A549 (cell line): ENCODE measurements around the gene IFITM5.

Source experiments
- CHD2 ChIP-seq: fragments of 150-350 bp; IDR thresholded peaks from 2 replicates; pipeline ENCODE4 v1.6.1; 2014; ENCODE audit warnings: low read length; ENCODE audit not compliant: partially characterized antibody
- KDM1A ChIP-seq: fragments of 200-600 bp; sonication (generic); IDR thresholded peaks from 2 replicates; pipeline ENCODE4 v1.6.1; 2016; ENCODE audit warnings: low read depth, mild to moderate bottlenecking
- MAFK ChIP-seq: fragments of 450-650 bp; IDR thresholded peaks from 2 replicates; pipeline ENCODE4 v1.6.1; 2014; ENCODE audit not compliant: partially characterized antibody
- MYC ChIP-seq: IDR thresholded peaks from 2 replicates; pipeline ENCODE4 v1.6.1; 2012; ENCODE audit warnings: mild to moderate bottlenecking, inconsistent platforms, low read length, improper control_type of control experiment, borderline replicate concordance
- NFE2L2 ChIP-seq: fragments of 150-350 bp; conservative IDR thresholded peaks from 2 replicates; pipeline ENCODE4 v1.6.1; 2014; ENCODE audit warnings: low read length
- POLR2A ChIP-seq: IDR thresholded peaks from 2 replicates; pipeline ENCODE4 v1.6.1; 2012; ENCODE audit warnings: mild to moderate bottlenecking, low read length
- USF2 ChIP-seq: fragments of 450-650 bp; IDR thresholded peaks from 2 replicates; pipeline ENCODE4 v1.6.1; 2014; ENCODE audit warnings: antibody characterized with exemption
- TF ChIP-seq, protein P1 (sequence below): fragments of >200 bp; sonication (Bioruptor Twin); formaldehyde crosslinking; IDR thresholded peaks from 3 replicates; pipeline ENCODE4 v1.5.1; 2016
- TF ChIP-seq, protein P2 (sequence below): fragments of >200 bp; sonication (Bioruptor Twin); formaldehyde crosslinking; IDR thresholded peaks from 3 replicates; pipeline ENCODE4 v1.6.1; 2016
- TF ChIP-seq, protein P3 (sequence below): IDR thresholded peaks from 2 replicates; pipeline ENCODE4 v1.6.1; 2012

DNA sequence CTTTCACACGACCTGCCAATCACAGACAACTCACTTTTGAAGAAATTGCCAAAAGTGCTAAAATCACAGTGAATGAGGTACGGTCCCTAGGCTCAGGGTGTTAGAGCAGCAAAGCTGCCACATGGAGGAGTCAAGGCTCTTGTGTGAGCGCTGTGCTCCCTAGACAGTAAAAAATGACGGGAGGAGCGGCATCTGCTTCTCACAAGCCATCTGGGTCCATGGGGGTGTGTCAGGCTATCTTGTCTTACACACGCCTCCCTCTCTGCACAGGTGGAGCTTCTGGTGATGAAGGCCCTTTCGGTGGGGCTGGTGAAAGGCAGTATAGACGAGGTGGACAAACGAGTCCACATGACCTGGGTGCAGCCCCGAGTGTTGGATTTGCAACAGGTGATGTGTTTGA, 47.8 kb downstream of the IFITM5 start:
- TF ChIP-seq, protein P1, sequence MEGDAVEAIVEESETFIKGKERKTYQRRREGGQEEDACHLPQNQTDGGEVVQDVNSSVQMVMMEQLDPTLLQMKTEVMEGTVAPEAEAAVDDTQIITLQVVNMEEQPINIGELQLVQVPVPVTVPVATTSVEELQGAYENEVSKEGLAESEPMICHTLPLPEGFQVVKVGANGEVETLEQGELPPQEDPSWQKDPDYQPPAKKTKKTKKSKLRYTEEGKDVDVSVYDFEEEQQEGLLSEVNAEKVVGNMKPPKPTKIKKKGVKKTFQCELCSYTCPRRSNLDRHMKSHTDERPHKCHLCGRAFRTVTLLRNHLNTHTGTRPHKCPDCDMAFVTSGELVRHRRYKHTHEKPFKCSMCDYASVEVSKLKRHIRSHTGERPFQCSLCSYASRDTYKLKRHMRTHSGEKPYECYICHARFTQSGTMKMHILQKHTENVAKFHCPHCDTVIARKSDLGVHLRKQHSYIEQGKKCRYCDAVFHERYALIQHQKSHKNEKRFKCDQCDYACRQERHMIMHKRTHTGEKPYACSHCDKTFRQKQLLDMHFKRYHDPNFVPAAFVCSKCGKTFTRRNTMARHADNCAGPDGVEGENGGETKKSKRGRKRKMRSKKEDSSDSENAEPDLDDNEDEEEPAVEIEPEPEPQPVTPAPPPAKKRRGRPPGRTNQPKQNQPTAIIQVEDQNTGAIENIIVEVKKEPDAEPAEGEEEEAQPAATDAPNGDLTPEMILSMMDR: no peak
- no peak for TF ChIP-seq NFE2L2
- TF ChIP-seq, protein P2, sequence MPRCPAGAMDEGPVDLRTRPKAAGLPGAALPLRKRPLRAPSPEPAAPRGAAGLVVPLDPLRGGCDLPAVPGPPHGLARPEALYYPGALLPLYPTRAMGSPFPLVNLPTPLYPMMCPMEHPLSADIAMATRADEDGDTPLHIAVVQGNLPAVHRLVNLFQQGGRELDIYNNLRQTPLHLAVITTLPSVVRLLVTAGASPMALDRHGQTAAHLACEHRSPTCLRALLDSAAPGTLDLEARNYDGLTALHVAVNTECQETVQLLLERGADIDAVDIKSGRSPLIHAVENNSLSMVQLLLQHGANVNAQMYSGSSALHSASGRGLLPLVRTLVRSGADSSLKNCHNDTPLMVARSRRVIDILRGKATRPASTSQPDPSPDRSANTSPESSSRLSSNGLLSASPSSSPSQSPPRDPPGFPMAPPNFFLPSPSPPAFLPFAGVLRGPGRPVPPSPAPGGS: no peak
- no peak for TF ChIP-seq MAFK
- no peak for TF ChIP-seq KDM1A
- TF ChIP-seq USF2: no peak
- no peak for TF ChIP-seq CHD2
- TF ChIP-seq, protein P3, sequence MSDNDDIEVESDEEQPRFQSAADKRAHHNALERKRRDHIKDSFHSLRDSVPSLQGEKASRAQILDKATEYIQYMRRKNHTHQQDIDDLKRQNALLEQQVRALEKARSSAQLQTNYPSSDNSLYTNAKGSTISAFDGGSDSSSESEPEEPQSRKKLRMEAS: no peak
- no peak for TF ChIP-seq POLR2A
- TF ChIP-seq MYC: no peak
